Gastrocnemius medialis (tissue), 4 donors: Measurements from ENCODE around the gene TMED8.

Experiments
- CTCF ChIP-seq, 5 experiments: fragments of 450-650 bp in 3 of 5; fragments of 200-600 bp in 2 of 5; sonication (generic) in 2 of 5; IDR thresholded peaks in 4 of 5; conservative IDR thresholded peaks in 1 of 5; 1 replicate in 4 of 5; 2 replicates in 1 of 5; pipeline ENCODE4 v1.5.1; 2016 to 2019; ENCODE audit warnings: antibody characterized with exemption in 5 of 5, mild to moderate bottlenecking in 3 of 5, moderate library complexity in 3 of 5
- POLR2A ChIP-seq, 2 donors: fragments of 450-650 bp; IDR thresholded peaks; one replicate each; pipeline ENCODE4 v1.6.1; 2017; ENCODE audit warnings: antibody characterized with exemption in 2 of 2, mild to moderate bottlenecking in 2 of 2, moderate library complexity in 2 of 2

GRCh38 chr14:77421201-77421600 lies 44.3 kb upstream of the TMED8 start:
- TF ChIP-seq POLR2A (IDR thresholded peaks at IDR 0.05) = no peak
- no peak for TF ChIP-seq CTCF (IDR thresholded peaks at IDR 0.05 in 4 of 5, conservative IDR thresholded peaks at IDR 0.05 in 1 of 5)
